ENCODE data around the gene PITPNM1. TPM values are rescaled to one million over a fixed set of nuclear protein-coding genes. Genes with fewer than 3 reads are reported as not detected.
"Not testable (repeated sequence)": the region's sequence is repeated elsewhere in the genome, so short reads cannot be mapped to it uniquely, and the experiment has no call there.

The PITPNM1 gene
- total and polyA plus RNA-seq, 9 donors, result 4.9 to 11.6 (median 8.4) TPM

DNA sequence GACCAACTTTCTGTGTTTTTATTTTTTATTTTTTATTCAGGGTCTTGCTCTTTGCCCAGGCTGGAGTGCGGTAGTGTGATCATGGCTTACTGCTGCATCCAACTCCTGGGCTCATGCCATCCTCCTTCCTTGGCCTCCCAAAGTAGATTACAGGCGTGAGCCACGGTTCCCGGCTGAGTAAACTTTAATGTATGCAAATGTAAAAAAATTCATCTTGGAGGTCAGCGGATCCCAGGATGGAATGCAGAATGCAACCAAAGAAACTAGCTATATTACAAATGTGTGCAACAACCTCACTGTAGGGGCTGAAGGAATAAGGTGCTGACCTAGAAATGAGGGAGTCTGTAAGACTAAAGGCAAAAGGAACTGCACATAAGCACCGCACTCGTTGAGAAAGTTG is 9.0 kb upstream of the PITPNM1 start:
- H3K36me3 ChIP-seq (ENCODE audit: control insufficient read depth, insufficient read depth, low read length), result no peaks in the 10 kb centered on the region
- H3K27ac ChIP-seq (ENCODE audit: low read length), result no peak overlapping the region
- no peak overlapping the region for H3K4me3 ChIP-seq (ENCODE audit: low read length)
- DNase-seq, result no peak
- peaks cover 1% of the 10 kb centered on the region for H3K4me1 ChIP-seq (ENCODE audit: control insufficient read depth, insufficient read depth, low read length)
- WGBS (ENCODE audit: insufficient coverage), result 100% methylated on average over 1 of the region's 7 CpGs
- H3K27me3 ChIP-seq (ENCODE audit: control insufficient read depth, insufficient read depth, low read length), result peaks cover 19% of the 10 kb centered on the region
- H3K9me3 ChIP-seq (replicated peaks; ENCODE audit: control insufficient read depth, low read depth, low read length), result no peaks in the 10 kb centered on the region

DNA sequence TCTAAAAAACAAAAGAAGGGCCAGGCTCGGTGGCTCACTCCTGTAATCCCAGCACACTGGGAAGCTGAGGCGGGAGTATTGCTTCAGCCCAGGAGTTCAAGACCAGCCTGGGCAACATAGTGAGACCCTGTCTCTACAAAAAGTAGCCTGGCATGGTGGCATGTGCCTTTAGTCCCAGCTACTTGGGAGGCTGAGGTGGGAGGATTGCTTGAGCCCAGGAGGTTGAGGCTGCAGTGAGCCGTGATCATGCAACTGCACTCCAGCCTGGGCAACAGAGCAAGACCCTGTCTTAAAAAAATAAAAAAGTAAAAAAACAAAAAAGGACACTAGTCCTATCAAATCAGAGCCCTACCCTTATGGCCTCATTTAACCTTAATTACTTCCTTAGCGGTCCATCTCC is 6.4 kb upstream of the PITPNM1 start:
- H3K4me3 ChIP-seq (ENCODE audit: low read length); DNase-seq; H3K36me3 ChIP-seq (ENCODE audit: control insufficient read depth, insufficient read depth, low read length); H3K9me3 ChIP-seq (replicated peaks; ENCODE audit: control insufficient read depth, low read depth, low read length); H3K27ac ChIP-seq (ENCODE audit: low read length): not testable (repeated sequence)
- H3K4me1 ChIP-seq (ENCODE audit: control insufficient read depth, insufficient read depth, low read length), result peaks cover 19% of the 10 kb centered on the region
- H3K27me3 ChIP-seq (ENCODE audit: control insufficient read depth, insufficient read depth, low read length), result peaks cover 19% of the 10 kb centered on the region
- WGBS (ENCODE audit: insufficient coverage), result 96% methylated on average over 2 of the region's 4 CpGs

DNA sequence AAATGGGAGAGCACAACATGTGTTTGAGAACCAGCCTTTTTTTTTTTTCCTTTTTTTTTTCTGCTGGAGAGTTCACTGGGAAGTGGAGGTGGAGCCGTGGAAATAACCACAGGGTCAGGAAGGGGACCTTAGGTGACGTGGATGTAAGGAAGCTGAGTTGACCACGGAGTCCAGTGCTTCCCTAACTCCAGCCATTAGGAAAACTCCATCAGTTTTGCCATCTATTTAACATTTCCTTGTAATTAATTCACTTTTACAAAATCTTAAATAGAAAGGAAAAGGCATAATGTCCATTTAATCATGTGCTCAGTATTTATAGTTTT is 4.8 kb upstream of the PITPNM1 start:
- no CpG with 5 or more reads among the region's 3 CpGs for WGBS (ENCODE audit: insufficient coverage)
- peaks cover 32% of the 10 kb centered on the region for H3K4me1 ChIP-seq (ENCODE audit: control insufficient read depth, insufficient read depth, low read length)
- H3K27me3 ChIP-seq (ENCODE audit: control insufficient read depth, insufficient read depth, low read length), result peaks cover 15% of the 10 kb centered on the region
- H3K9me3 ChIP-seq (replicated peaks; ENCODE audit: control insufficient read depth, low read depth, low read length), result no peaks in the 10 kb centered on the region
- peaks cover 7% of the 10 kb centered on the region for H3K36me3 ChIP-seq (ENCODE audit: control insufficient read depth, insufficient read depth, low read length)
- no peak overlapping the region for H3K27ac ChIP-seq (ENCODE audit: low read length)
- DNase-seq, result no peak
- H3K4me3 ChIP-seq (ENCODE audit: low read length), result no peak overlapping the region

DNA sequence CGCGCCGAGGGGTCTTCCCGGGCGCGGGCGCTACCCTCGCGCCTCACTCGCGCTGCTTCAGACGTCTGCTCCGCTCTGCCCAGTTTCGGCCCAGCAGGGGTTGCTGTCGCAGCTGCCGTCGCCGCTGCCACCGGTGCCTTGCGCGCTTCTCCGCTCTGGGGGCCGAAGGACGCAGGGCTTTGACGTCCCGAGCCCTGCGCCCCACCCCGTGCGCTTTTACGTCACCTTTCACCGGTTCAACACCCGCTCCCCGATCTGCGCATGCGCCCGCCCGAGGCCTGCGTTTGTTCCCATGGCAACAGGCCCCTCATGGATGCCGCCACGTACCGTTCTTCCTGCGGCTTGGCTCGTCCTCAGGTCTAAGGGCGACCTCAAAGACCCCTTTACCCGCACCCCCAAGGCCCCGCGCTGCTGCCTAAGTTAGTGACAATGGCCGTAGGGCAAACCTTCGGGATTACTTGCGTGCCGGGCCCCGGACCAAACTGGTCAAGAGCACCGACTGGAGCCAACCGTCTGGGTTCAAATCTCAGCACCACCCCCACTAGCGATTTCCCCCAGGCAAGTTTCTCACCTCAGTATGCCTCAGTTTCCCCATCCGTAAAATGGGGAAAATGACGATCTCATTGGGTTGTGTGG is 3.4 kb upstream of the PITPNM1 start:
- peaks cover 19% of the 10 kb centered on the region for H3K27me3 ChIP-seq (ENCODE audit: control insufficient read depth, insufficient read depth, low read length)
- H3K4me1 ChIP-seq (ENCODE audit: control insufficient read depth, insufficient read depth, low read length), result peaks cover 42% of the 10 kb centered on the region
- DNase-seq, result peak; percentile 97
- H3K4me3 ChIP-seq (ENCODE audit: low read length), result peak overlapping the region; percentile 87
- peak overlapping the region; percentile 97 for H3K27ac ChIP-seq (ENCODE audit: low read length)
- under 1% methylated on average over 53 of the region's 57 CpGs for WGBS (ENCODE audit: insufficient coverage)
- peaks cover 7% of the 10 kb centered on the region for H3K36me3 ChIP-seq (ENCODE audit: control insufficient read depth, insufficient read depth, low read length)
- no peaks in the 10 kb centered on the region for H3K9me3 ChIP-seq (replicated peaks; ENCODE audit: control insufficient read depth, low read depth, low read length)

DNA sequence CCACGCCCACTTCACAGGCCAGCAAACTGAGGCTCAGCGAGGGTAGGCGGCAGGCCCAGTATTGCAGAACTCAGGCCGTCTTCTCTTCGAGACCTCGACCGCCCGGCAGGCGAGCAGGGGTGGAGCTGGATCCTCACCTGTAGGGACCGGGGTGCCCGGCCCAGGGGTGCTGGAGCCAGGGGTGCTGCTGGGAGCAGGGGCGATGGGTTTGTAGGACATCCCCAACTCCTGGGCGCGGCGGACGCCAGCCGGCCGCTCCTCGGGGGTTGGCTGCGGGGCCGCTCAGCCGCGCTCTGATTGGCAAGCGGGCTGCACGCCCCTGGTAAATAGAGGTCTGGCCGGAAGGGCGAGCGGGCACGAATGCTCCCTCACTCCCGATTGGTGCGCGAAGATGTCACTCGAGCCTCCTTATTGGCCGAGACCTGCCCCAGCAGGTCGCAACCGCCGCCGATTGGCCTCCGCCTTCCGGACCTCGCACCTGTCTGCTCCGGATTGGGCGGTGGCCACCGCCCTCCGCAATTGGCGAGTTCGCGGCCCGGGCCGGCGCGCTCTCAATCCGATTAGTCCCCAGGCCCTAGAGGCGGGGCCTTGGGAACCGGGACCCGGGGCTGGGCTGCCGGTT is 2.8 kb upstream of the PITPNM1 start, which contains the start of gene CDK2AP2:
Gene CDK2AP2 (minus strand): TSS at position 299 of the 622 bp plus-strand sequence. CDS start 80 bp downstream, at position 219.
- peak within 1 kb of the TSS; percentile 87 for H3K4me3 ChIP-seq (ENCODE audit: low read length)
- peak; percentile 99 for DNase-seq
- under 1% methylated on average over 56 of the region's 57 CpGs for WGBS (ENCODE audit: insufficient coverage)
- peak within 1 kb of the TSS; percentile 97 for H3K27ac ChIP-seq (ENCODE audit: low read length)
- H3K36me3 ChIP-seq (ENCODE audit: control insufficient read depth, insufficient read depth, low read length), result peaks cover 7% of the 10 kb centered on the region
- no peaks in the 10 kb centered on the region for H3K9me3 ChIP-seq (replicated peaks; ENCODE audit: control insufficient read depth, low read depth, low read length)
- peaks cover 25% of the 10 kb centered on the region for H3K27me3 ChIP-seq (ENCODE audit: control insufficient read depth, insufficient read depth, low read length)
- H3K4me1 ChIP-seq (ENCODE audit: control insufficient read depth, insufficient read depth, low read length), result peaks cover 47% of the 10 kb centered on the region

DNA sequence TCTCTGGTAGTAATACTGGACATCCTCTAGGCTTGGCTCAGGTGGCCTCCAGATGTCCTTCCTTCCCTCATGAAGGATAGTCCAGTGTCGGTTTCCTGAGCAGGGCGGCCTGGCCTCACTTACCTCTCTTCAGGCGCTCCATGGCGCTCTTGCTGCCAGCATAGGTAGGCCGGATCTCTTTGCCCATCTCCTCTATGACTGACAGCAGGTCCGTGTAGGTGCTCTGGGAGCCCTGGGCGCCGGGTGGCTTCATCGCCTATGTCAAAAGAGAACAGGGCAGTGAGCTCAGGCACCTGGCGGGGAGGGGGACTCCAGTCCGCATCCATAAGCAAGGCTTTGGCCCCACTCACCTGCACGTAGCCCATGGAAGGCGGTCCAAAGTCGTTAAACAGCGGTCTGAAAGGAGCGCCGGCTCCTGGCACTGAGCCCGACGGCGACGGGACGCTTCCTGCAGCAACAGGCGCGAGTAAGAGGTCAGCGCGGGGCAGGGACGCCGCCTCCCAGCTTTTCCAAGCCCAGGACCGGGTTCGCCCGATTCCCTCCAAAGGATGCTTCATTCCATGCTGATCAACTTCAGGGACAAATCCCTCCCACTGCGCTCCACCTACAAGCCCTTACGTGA is 2.2 kb upstream of the PITPNM1 start:
- peaks cover 7% of the 10 kb centered on the region for H3K36me3 ChIP-seq (ENCODE audit: control insufficient read depth, insufficient read depth, low read length)
- peak overlapping the region; percentile 73 for H3K27ac ChIP-seq (ENCODE audit: low read length)
- DNase-seq, result no peak
- H3K4me3 ChIP-seq (ENCODE audit: low read length), result peak overlapping the region; percentile 87
- WGBS (ENCODE audit: insufficient coverage), result 27% methylated on average over 24 of the region's 33 CpGs
- H3K27me3 ChIP-seq (ENCODE audit: control insufficient read depth, insufficient read depth, low read length), result peaks cover 31% of the 10 kb centered on the region
- H3K4me1 ChIP-seq (ENCODE audit: control insufficient read depth, insufficient read depth, low read length), result peaks cover 47% of the 10 kb centered on the region
- H3K9me3 ChIP-seq (replicated peaks; ENCODE audit: control insufficient read depth, low read depth, low read length), result no peaks in the 10 kb centered on the region

DNA sequence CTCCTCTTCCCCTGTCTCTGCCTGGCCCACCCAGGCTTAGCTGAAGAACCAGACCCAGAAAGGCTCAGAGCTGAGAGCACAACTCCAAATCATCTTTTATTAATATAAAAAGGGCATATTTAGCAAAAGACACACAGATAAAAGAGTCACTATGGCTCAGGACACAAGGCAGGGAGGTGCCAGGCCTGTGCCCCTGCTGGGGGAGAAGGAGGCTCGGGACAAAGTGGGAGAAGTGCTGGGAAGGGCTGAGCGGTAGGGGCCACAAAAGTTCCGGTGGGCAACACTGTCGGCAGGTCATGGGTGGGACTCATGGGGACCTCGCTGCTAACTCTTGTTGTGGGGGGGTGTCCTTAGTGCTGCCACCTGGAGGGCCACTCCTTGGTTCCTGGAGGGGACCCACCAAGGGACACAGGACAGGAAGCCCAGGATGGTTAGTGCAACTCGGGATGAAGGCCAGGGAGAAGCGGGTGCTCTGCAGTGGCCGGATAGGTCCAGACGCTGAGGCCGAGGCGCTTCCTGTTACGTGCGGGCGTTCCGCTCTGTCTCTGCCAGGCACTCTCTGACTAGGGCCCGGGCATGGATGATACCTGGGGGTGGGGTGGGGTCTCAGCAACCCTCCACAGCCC is 1.4 kb upstream of the PITPNM1 start:
- Histone ChIP-seq H3K27ac (ENCODE audit: low read length) (peak overlapping the region; percentile 92), H3K9me3 (replicated peaks; ENCODE audit: control insufficient read depth, low read depth, low read length) (no peaks in the 10 kb centered on the region), H3K36me3 (ENCODE audit: control insufficient read depth, insufficient read depth, low read length) (peaks cover 7% of the 10 kb centered on the region), H3K4me3 (ENCODE audit: low read length) (no peak overlapping the region), H3K27me3 (ENCODE audit: control insufficient read depth, insufficient read depth, low read length) (peaks cover 30% of the 10 kb centered on the region), H3K4me1 (ENCODE audit: control insufficient read depth, insufficient read depth, low read length) (peaks cover 47% of the 10 kb centered on the region)
- DNase-seq, result no peak
- WGBS (ENCODE audit: insufficient coverage), result 80% methylated on average over 6 of the region's 16 CpGs

DNA sequence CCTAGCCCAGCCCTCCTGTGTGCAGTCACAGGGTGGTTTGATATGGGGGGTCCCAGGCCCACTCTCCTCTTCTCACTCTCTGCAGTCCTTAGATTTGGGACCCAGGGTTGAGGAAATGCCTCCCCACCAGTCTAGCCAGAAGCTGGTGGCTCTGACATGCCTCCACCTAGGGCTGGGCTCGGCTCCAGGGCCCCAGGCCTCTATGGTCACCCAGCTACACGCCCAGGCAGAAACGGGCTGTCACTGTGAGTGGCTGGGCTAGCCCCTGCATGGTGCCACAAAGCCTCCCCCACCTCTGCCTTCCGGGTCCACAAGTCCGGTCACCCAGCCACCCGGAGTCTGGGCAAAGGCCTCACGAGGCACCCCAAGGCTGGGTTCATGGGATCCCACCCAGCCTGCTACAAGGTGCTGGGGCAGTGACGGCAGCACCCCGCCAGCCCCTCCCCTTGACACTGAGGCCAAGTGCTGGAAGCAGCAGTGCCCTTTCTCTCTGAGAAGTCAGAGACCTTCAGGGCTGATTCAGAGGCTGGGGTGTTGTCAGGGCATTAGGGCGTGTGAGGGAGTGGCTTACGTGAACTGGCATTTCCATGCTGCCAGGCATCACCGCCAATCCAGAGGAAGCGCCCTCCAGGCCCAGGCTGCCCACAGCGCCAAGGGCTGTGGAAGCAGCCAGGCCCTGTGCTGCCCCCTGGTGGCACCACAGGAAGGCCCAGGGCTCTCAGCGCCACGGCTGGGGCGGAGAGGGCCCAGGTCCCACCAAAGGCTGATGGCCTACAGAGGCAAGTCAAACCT is 638 bp upstream of the PITPNM1 start:
- 15% methylated on average over 11 of the region's 17 CpGs for WGBS (ENCODE audit: insufficient coverage)
- H3K9me3 ChIP-seq (replicated peaks; ENCODE audit: control insufficient read depth, low read depth, low read length), result no peaks in the 10 kb centered on the region
- H3K36me3 ChIP-seq (ENCODE audit: control insufficient read depth, insufficient read depth, low read length), result peaks cover 11% of the 10 kb centered on the region
- H3K4me3 ChIP-seq (ENCODE audit: low read length), result no peak overlapping the region
- peaks cover 47% of the 10 kb centered on the region for H3K4me1 ChIP-seq (ENCODE audit: control insufficient read depth, insufficient read depth, low read length)
- peak; percentile 89 for DNase-seq
- H3K27ac ChIP-seq (ENCODE audit: low read length), result peak overlapping the region; percentile 92
- H3K27me3 ChIP-seq (ENCODE audit: control insufficient read depth, insufficient read depth, low read length), result peaks cover 24% of the 10 kb centered on the region

DNA sequence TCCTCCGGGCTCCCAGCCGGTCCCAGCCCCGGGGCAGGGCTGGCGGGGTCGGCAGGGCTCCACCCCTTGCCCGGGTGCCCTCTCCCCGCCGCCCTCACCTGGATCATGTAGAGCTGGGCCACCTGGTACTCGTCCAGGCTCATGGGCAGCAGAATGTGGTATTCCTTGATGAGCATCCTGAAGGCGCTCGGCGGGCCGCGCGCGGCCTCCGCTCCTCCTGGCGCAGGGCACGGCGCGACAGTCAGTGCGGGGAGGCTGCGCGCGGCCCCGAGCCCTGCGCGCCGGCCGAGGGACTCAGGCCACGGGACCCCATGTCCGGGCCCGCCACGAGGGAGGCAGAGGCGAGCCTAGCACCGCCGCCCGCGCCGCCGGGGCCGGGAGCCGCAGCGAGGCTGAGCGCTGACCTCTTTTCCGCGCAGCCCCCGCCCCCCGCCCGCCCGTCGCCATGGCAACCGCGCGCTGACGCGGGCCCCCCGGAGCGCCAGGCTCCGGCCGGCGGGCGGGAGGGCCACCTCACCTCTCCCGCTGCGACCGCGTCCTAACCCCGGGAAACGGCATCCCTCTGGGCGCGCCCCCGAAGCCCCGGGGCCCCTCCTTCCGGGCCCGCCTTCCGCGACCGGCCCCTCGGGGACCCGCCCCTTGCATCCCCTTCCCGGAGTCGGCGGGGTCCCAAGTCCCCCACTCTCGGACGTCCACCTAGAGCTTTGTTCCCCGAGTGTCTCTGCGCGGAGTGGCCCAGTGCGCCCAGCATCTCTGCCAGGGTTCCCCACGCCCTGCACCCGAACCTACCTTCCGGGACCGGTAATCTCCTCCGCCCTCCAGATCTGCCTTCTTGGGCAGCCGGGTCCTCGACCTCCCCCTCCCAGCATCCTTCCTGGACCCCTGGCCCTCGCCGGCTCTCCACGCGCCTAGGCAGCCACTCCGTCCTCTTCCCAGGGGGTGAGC is 886 bp downstream of the PITPNM1 start:
- Histone ChIP-seq H3K4me3 (ENCODE audit: low read length) (peak overlapping the region; percentile 61), H3K36me3 (ENCODE audit: control insufficient read depth, insufficient read depth, low read length) (peaks cover 11% of the 10 kb centered on the region), H3K9me3 (replicated peaks; ENCODE audit: control insufficient read depth, low read depth, low read length) (no peaks in the 10 kb centered on the region), H3K27ac (ENCODE audit: low read length) (peak overlapping the region; percentile 62), H3K4me1 (ENCODE audit: control insufficient read depth, insufficient read depth, low read length) (peaks cover 47% of the 10 kb centered on the region), H3K27me3 (ENCODE audit: control insufficient read depth, insufficient read depth, low read length) (peaks cover 24% of the 10 kb centered on the region)
- peak; percentile 48 for DNase-seq
- WGBS (ENCODE audit: insufficient coverage), result under 1% methylated on average over 100 of the region's 101 CpGs

Data from muscle of leg (tissue), 11 donors.